Stimulated activated CD8-positive, alpha-beta memory T cell treated with anti-CD3 and anti-CD28 coated beads, Interleukin-2, amount 100 ng/mL, for 1 hour (primary cell): ENCODE measurements around the gene PCDHGA8.
"Not testable (repeated sequence)": the region's sequence is repeated elsewhere in the genome, so short reads cannot be mapped to it uniquely, and the experiment has no call there.

ENCODE experiments used
- DNase-seq, 2 donors: peaks; one replicate each; pipeline ENCODE4 v3.0.0-alpha.2; 2020; ENCODE audit warnings: low read depth in 2 of 2

Gene PCDHGA8

GRCh38 chr5:141371572-141372475, 20.6 kb upstream of the PCDHGA8 start:
- DNase-seq = no peak

DNA sequence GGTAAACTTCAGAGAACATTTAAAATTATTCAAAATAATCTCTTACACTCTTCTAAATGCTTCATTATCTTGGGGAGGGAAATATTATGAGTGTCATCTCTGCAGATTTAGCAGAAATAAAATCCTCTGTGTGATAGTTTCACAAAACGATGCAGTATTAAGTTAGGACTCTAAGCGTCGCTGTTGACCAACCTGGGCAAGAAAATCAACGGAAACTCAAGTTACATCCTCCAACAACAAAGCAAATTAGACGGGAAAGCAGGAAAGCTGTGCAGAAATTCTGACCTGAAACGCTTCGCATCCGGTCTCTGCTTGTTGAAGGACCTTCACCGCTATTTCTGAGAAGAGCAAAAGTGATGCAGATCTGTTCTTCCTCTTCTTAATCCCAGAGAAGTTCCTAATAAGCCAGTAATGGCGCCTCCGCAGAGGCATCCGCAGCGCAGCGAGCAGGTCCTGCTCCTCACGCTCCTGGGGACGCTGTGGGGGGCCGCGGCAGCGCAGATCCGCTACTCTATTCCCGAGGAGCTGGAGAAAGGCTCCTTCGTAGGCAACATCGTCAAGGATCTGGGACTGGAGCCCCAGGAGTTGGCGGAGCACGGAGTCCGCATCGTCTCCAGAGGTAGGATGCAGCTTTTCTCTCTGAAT, 18.6 kb upstream of the PCDHGA8 start, which contains the start of gene PCDHGA6:
Gene PCDHGA6 (plus strand): TSS at position 219 of the 645 bp plus-strand sequence. CDS start 193 bp downstream, at position 412.
- DNase-seq = no peak

DNA sequence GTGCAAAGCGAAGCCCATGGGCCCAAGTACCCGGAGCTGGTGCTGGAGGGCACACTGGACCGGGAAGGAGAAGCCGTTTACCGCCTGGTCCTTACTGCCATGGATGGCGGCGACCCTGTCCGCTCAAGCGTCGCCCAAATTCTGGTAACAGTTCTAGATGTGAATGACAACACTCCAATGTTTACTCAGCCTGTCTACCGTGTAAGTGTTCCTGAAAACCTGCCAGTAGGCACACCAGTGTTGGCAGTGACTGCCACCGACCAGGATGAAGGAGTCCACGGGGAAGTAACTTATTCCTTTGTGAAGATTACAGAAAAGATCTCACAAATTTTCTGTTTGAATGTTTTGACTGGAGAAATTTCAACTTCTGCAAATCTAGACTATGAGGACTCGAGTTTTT, 17.8 kb upstream of the PCDHGA8 start:
- DNase-seq = no peak

- DNase-seq = not testable (repeated sequence)
Observed at GRCh38 chr5:141375444-141376155, 16.8 kb upstream of the PCDHGA8 start.

DNA sequence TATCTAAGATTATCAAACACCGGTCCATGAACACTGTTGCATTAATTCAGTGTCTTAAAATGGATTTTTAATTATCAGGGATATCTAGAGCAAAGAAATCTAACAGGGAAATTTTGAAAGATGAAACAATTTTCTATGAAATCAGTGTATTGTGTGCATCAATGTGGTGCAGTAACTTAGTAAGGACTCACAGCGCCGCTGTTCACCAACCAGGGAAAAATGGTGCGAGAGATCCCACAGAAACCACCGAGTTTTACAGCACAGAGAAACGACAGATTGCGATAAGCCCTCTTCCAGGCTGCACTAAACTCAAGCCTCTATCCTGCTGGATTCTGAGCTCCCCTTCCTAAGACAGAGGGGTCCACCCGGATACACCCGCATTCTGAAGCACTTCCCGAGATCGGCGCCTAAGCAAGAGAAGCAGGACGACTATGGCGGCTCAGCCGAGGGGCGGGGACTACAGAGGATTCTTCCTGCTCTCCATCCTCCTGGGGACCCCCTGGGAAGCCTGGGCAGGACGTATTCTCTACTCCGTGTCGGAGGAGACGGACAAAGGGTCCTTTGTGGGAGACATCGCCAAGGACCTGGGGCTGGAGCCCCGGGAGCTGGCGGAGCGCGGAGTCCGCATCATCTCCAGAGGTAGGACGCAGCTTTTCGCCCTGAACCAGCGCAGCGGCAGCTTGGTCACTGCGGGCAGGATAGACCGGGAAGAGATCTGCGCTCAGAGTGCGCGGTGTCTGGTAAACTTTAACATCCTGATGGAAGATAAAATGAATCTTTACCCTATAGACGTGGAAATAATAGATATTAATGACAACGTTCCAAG, 9.8 kb upstream of the PCDHGA8 start, which contains the start of gene PCDHGA7:
Gene PCDHGA7 (plus strand): TSS at position 274 of the 826 bp plus-strand sequence. CDS start 158 bp downstream, at position 432.
- no peak for DNase-seq

DNA sequence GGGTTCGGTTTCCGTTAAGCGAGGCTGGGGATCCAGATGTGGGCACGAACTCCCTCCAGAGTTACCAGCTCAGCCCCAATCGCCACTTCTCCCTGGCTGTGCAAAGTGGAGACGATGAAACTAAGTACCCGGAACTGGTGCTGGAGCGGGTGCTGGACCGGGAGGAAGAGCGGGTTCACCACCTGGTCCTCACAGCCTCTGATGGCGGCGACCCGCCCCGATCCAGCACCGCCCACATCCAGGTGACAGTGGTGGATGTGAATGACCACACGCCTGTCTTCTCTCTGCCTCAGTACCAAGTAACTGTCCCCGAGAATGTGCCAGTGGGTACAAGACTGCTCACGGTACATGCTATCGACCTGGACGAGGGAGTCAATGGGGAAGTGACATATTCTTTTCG, 9.1 kb upstream of the PCDHGA8 start:
- no peak for DNase-seq

GRCh38 chr5:141384471-141385267, 7.8 kb upstream of the PCDHGA8 start:
- no peak for DNase-seq

- not testable (repeated sequence) for DNase-seq
Observed at GRCh38 chr5:141387557-141388311, 4.7 kb upstream of the PCDHGA8 start, which contains the start of gene PCDHGB4. TSS of gene PCDHGB4 (plus strand) at chr5:141387698. CDS start at chr5:141387885, 187 bp downstream.

DNA sequence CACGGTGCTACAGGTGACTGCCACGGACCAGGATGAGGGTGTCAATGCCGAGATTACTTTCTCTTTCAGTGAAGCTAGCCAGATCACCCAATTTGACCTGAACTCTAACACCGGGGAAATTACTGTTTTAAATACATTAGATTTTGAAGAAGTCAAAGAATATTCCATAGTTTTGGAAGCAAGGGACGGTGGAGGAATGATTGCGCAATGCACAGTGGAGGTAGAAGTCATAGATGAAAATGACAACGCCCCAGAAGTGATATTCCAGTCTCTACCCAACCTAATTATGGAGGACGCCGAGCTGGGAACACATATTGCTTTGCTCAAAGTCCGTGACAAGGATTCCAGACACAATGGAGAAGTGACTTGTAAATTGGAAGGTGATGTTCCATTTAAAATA, 3.8 kb upstream of the PCDHGA8 start:
- no peak for DNase-seq

- no peak for DNase-seq
Observed at GRCh38 chr5:141389153-141390042, 3.0 kb upstream of the PCDHGA8 start.

- DNase-seq = no peak
Observed at GRCh38 chr5:141393267-141393666, 834 bp downstream of the PCDHGA8 start.

DNA sequence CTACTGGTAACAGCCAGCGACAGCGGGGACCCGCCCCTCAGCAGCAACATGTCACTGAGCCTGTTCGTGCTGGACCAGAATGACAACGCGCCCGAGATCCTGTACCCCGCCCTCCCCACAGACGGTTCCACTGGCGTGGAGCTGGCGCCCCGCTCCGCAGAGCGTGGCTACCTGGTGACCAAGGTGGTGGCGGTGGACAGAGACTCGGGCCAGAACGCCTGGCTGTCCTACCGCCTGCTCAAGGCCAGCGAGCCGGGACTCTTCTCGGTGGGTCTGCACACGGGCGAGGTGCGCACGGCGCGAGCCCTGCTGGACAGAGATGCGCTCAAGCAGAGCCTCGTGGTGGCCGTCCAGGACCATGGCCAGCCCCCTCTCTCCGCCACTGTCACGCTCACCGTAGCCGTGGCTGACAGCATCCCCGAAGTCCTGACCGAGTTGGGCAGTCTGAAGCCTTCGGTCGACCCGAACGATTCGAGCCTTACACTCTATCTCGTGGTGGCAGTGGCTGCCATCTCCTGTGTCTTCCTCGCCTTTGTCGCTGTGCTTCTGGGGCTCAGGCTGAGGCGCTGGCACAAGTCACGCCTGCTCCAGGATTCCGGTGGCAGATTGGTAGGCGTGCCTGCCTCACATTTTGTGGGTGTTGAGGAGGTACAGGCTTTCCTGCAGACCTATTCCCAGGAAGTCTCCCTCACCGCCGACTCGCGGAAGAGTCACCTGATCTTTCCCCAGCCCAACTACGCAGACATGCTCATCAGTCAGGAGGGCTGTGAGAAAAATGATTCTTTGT, 2.2 kb downstream of the PCDHGA8 start:
- not testable (repeated sequence) for DNase-seq

- DNase-seq = not testable (repeated sequence)
Observed at GRCh38 chr5:141397756-141398551, 5.5 kb downstream of the PCDHGA8 start, which contains the start of gene PCDHGB5. TSS of gene PCDHGB5 (plus strand) at chr5:141397947. CDS start at chr5:141398128, 181 bp downstream.

DNA sequence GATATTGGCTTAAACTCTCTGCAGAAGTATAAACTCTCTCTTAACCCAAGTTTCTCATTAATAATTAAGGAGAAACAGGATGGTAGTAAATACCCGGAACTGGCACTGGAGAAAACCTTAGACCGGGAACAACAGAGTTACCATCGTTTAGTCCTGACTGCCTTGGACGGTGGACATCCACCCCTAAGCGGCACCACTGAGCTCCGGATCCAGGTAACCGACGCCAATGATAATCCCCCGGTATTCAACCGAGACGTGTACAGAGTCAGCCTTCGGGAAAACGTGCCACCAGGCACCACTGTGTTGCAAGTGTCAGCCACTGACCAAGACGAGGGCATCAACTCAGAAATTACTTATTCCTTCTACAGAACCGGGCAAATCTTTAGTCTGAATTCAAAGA, 6.2 kb downstream of the PCDHGA8 start:
- no peak for DNase-seq

DNA sequence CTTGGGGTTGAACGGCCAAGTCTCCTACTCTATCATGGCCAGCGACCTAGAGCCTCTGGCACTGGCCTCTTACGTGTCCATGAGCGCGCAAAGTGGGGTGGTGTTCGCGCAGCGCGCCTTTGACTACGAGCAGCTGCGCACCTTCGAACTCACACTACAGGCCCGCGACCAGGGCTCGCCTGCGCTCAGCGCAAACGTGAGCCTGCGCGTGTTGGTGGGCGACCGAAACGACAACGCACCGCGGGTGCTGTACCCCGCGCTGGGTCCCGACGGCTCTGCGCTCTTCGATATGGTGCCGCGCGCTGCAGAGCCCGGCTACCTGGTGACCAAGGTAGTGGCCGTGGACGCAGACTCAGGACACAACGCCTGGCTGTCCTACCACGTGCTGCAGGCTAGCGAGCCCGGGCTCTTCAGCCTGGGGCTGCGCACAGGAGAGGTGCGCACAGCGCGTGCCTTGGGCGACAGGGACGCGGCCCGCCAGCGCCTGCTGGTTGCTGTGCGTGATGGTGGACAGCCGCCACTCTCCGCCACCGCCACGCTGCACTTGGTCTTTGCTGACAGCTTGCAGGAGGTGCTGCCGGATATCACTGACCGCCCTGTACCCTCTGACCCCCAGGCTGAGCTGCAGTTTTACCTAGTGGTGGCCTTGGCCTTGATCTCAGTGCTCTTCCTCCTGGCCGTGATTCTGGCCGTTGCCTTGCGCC, 7.3 kb downstream of the PCDHGA8 start:
- no peak for DNase-seq
